Measurements from ENCODE around the gene CIP2A. TPM values are rescaled to one million over a fixed set of nuclear protein-coding genes. Genes with fewer than 3 reads are reported as not detected.
A peak's percentile ranks its signal among the peaks of the same experiment; 100 is the strongest.

Gene CIP2A
- total RNA-seq, 4 donors from 2014 or later, result 2.7 to 5.7 (median 5.3) TPM

- 57 to 69% methylated on average over 3 of the region's 3 CpGs for WGBS, 2 donors
- H3K36me3 ChIP-seq, result no peaks in the 10 kb centered on the region
- peaks cover 0 to 7% (median 0%) of the 10 kb centered on the region in 4 donors for H3K4me1 ChIP-seq
- no peaks in the 10 kb centered on the region for H3K9me3 ChIP-seq
- no peak overlapping the region for H3K27ac ChIP-seq
- TF ChIP-seq CTCF (IDR thresholded peaks at IDR 0.05) (no peak), POLR2A (IDR thresholded peaks at IDR 0.05) (no peak), EP300 (IDR thresholded peaks at IDR 0.05) (no peak)
- no peaks in the 10 kb centered on the region for H3K27me3 ChIP-seq
- DNase-seq (ENCODE audit: low spot score in 2 of 2), result no peak
- H3K4me3 ChIP-seq, result no peak overlapping the region
Measured at GRCh38 chr3:108554913-108555571, 34.2 kb downstream of the CIP2A start.

- no peak for DNase-seq (ENCODE audit: low spot score in 2 of 2)
- Histone ChIP-seq H3K4me1 (peaks cover 0 to 7% (median 0%) of the 10 kb centered on the region in 4 donors), H3K27me3 (no peaks in the 10 kb centered on the region), H3K36me3 (no peaks in the 10 kb centered on the region), H3K4me3 (no peak overlapping the region), H3K9me3 (no peaks in the 10 kb centered on the region), H3K27ac (no peak overlapping the region)
- TF ChIP-seq POLR2A (IDR thresholded peaks at IDR 0.05), result no peak
- TF ChIP-seq CTCF (IDR thresholded peaks at IDR 0.05), result no peak
- no peak for TF ChIP-seq EP300 (IDR thresholded peaks at IDR 0.05)
Measured at GRCh38 chr3:108554229-108554628, 35.0 kb downstream of the CIP2A start.

- Histone ChIP-seq H3K4me3 (no peak overlapping the region), H3K4me1 (peaks cover 0 to 7% (median 0%) of the 10 kb centered on the region in 4 donors), H3K36me3 (no peaks in the 10 kb centered on the region), H3K9me3 (no peaks in the 10 kb centered on the region), H3K27ac (no peak overlapping the region), H3K27me3 (no peaks in the 10 kb centered on the region)
- WGBS, 2 donors, result 50 to 51% methylated on average over 4 of the region's 4 CpGs
- peak in 1 of 2 donors; percentile 16 for DNase-seq (ENCODE audit: low spot score in 2 of 2)
- TF ChIP-seq POLR2A (IDR thresholded peaks at IDR 0.05) (no peak), CTCF (IDR thresholded peaks at IDR 0.05) (peak; percentile 4 to 68 (median 46))
Measured at GRCh38 chr3:108552267-108553159, 36.7 kb downstream of the CIP2A start.

GRCh38 chr3:108548886-108549285 is 40.4 kb downstream of the CIP2A start:
- no peaks in the 10 kb centered on the region for H3K36me3 ChIP-seq
- H3K27ac ChIP-seq, result no peak overlapping the region
- no peak overlapping the region for H3K4me3 ChIP-seq
- no peak for DNase-seq (ENCODE audit: low spot score in 2 of 2)
- TF ChIP-seq EP300 (IDR thresholded peaks at IDR 0.05) (no peak), POLR2A (IDR thresholded peaks at IDR 0.05) (no peak), CTCF (IDR thresholded peaks at IDR 0.05) (no peak)
- no peaks in the 10 kb centered on the region for H3K9me3 ChIP-seq
- H3K27me3 ChIP-seq, result no peaks in the 10 kb centered on the region
- 94 to 95% methylated on average over 2 of the region's 2 CpGs for WGBS, 2 donors
- peaks cover 0 to 15% (median 0%) of the 10 kb centered on the region in 4 donors for H3K4me1 ChIP-seq

GRCh38 chr3:108548304-108548703 is 40.9 kb downstream of the CIP2A start:
- Histone ChIP-seq H3K4me1 (peaks cover 0 to 15% (median 0%) of the 10 kb centered on the region in 4 donors), H3K9me3 (no peaks in the 10 kb centered on the region), H3K27ac (no peak overlapping the region), H3K36me3 (peaks cover 0 to 5% (median 0%) of the 10 kb centered on the region in 3 donors), H3K4me3 (no peak overlapping the region), H3K27me3 (no peaks in the 10 kb centered on the region)
- TF ChIP-seq CTCF (IDR thresholded peaks at IDR 0.05) (no peak), POLR2A (IDR thresholded peaks at IDR 0.05) (no peak), EP300 (IDR thresholded peaks at IDR 0.05) (no peak)
- no peak for DNase-seq (ENCODE audit: low spot score in 2 of 2)
- 64 to 76% methylated on average over 1 of the region's 1 CpG for WGBS, 2 donors
